Osteoblast (primary cell): ENCODE results near the gene SLC34A1. TPM values are rescaled to one million over a fixed set of nuclear protein-coding genes. Genes with fewer than 3 reads are reported as not detected.
"Not testable (repeated sequence)": the region's sequence is repeated elsewhere in the genome, so short reads cannot be mapped to it uniquely, and the experiment has no call there.

ENCODE experiments used
- DNase-seq: peaks from one replicate; pipeline ENCODE4 v3.0.0; 2011; ENCODE audit warnings: low spot score, mixed read lengths; ENCODE audit not compliant: insufficient read length; ENCODE audit errors: missing footprints
- H2AFZ ChIP-seq: 2 replicates; pipeline ENCODE4 v1.6.0; 2011; ENCODE audit warnings: mild to moderate bottlenecking, low read length
- H3K27ac ChIP-seq: 2 replicates; pipeline ENCODE4 v1.5.1; 2011; ENCODE audit warnings: mild to moderate bottlenecking, low read depth, low read length, moderate library complexity
- H3K27me3 ChIP-seq: 2 replicates; pipeline ENCODE4 v1.6.0; 2012; ENCODE audit warnings: mild to moderate bottlenecking, control low read depth, inconsistent platforms, low read length, moderate library complexity; ENCODE audit not compliant: insufficient read depth
- H3K36me3 ChIP-seq: 2 replicates; pipeline ENCODE4 v1.5.1; 2011; ENCODE audit warnings: mild to moderate bottlenecking, low read length, control low read depth, moderate library complexity; ENCODE audit not compliant: insufficient read depth
- H3K4me1 ChIP-seq: 2 replicates; pipeline ENCODE4 v1.5.1; 2011; ENCODE audit warnings: mild to moderate bottlenecking, low read length, control low read depth, moderate library complexity; ENCODE audit not compliant: insufficient read depth
- H3K4me2 ChIP-seq: 2 replicates; pipeline ENCODE4 v1.6.0; 2011; ENCODE audit warnings: mild to moderate bottlenecking, low read length; ENCODE audit not compliant: insufficient read depth
- H3K4me3 ChIP-seq: fragments of 200-600 bp; sonication (generic); 3 replicates; pipeline ENCODE4 v1.5.1; 2012; ENCODE audit warnings: mild to moderate bottlenecking, low read length, inconsistent platforms; ENCODE audit not compliant: insufficient read depth
- H3K79me2 ChIP-seq: 2 replicates; pipeline ENCODE4 v1.6.0; 2012; ENCODE audit warnings: mild to moderate bottlenecking, low read length, control low read depth, inconsistent platforms; ENCODE audit not compliant: insufficient read depth
- H3K9me3 ChIP-seq: 2 replicates; pipeline ENCODE4 v1.5.1; 2011; ENCODE audit warnings: low read depth, low read length, control low read depth
- H4K20me1 ChIP-seq: 2 replicates; pipeline ENCODE4 v1.6.0; 2012; ENCODE audit warnings: mild to moderate bottlenecking, low read length, control low read depth; ENCODE audit not compliant: insufficient read depth
- total RNA-seq: library from RNA; depleted of rRNA; stranded (reverse); fragments of >200 nt; gene quantifications from 2 replicates; pipeline ENCODE4 v1.2.3, GENCODE V29; 2012
- TF ChIP-seq, protein P1 (sequence below): IDR thresholded peaks from 2 replicates; pipeline ENCODE4 v1.5.1; 2011; ENCODE audit warnings: mild to moderate bottlenecking, low read depth, low read length, moderate library complexity; ENCODE audit errors: extremely low read depth

SLC34A1 gene
- total RNA-seq, 1 donor, result not detected

- DNase-seq, result peak; percentile 46
- no peak overlapping the region for H3K4me3 ChIP-seq
- TF ChIP-seq, protein P1, sequence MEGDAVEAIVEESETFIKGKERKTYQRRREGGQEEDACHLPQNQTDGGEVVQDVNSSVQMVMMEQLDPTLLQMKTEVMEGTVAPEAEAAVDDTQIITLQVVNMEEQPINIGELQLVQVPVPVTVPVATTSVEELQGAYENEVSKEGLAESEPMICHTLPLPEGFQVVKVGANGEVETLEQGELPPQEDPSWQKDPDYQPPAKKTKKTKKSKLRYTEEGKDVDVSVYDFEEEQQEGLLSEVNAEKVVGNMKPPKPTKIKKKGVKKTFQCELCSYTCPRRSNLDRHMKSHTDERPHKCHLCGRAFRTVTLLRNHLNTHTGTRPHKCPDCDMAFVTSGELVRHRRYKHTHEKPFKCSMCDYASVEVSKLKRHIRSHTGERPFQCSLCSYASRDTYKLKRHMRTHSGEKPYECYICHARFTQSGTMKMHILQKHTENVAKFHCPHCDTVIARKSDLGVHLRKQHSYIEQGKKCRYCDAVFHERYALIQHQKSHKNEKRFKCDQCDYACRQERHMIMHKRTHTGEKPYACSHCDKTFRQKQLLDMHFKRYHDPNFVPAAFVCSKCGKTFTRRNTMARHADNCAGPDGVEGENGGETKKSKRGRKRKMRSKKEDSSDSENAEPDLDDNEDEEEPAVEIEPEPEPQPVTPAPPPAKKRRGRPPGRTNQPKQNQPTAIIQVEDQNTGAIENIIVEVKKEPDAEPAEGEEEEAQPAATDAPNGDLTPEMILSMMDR, result no peak
Observed at GRCh38 chr5:177419046-177419445, 34.8 kb downstream of the SLC34A1 start.

GRCh38 chr5:177420472-177420871, 36.2 kb downstream of the SLC34A1 start:
- not testable (repeated sequence) for H4K20me1 ChIP-seq, H3K4me2 ChIP-seq, H2AFZ ChIP-seq

More at GRCh38 chr5:177419046-177419445, 34.8 kb downstream of the SLC34A1 start:
- H3K4me2 ChIP-seq, result no peak overlapping the region
- H2AFZ ChIP-seq, result no peak overlapping the region
- H3K27ac ChIP-seq, result no peak overlapping the region
- H4K20me1 ChIP-seq, result no peaks in the 10 kb centered on the region
- H3K9me3 ChIP-seq, result no peaks in the 10 kb centered on the region
- H3K4me1 ChIP-seq, result no peaks in the 10 kb centered on the region
- H3K79me2 ChIP-seq, result no peaks in the 10 kb centered on the region
- H3K36me3 ChIP-seq, result no peaks in the 10 kb centered on the region
- peaks cover 10% of the 10 kb centered on the region for H3K27me3 ChIP-seq

DNA sequence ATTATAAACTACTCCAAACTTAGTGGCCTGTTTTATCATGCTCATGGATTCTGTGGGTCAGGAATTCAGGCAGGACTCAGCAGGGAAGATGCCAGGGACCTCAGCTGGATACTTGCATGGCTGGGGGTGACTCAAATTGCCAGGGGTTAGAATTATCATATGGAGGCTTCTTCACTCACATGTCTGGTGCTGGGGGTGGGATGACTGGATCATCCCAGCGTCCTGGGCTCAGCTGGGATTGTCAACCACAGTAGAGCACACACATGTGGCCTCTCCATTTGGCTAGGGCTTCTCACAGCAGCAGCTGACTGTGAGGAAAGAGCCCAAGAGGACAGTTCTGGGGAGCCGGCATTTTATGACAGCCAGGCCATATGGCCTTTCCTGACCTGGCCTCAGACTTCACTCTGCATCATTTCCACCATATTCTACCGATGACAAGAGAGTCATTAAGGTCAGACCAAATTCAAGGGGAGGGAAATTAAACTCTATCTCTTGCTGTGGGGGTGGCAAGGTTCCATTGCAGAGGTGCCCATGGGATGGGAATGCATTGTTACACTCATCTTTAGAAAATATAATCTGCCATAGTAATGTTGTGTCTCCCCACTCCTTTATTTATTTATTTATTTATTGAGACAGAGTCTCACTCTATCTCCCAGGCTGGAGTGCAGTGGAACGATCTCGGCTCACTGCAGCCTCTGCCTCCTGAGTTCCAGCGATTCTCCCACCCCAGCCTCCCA, 37.0 kb downstream of the SLC34A1 start:
- Histone ChIP-seq H2AFZ (no peak overlapping the region), H4K20me1 (no peaks in the 10 kb centered on the region), H3K27me3 (no peaks in the 10 kb centered on the region), H3K9me3 (no peaks in the 10 kb centered on the region), H3K79me2 (no peaks in the 10 kb centered on the region), H3K4me2 (no peak overlapping the region), H3K27ac (no peak overlapping the region), H3K36me3 (no peaks in the 10 kb centered on the region), H3K4me1 (peaks cover 7% of the 10 kb centered on the region), H3K4me3 (no peak overlapping the region)
- TF ChIP-seq, protein P1, result no peak
- peak; percentile 44 for DNase-seq

More at GRCh38 chr5:177420472-177420871, 36.2 kb downstream of the SLC34A1 start:
- not testable (repeated sequence) for H3K4me3 ChIP-seq, H3K27me3 ChIP-seq, H3K79me2 ChIP-seq, H3K9me3 ChIP-seq, H3K4me1 ChIP-seq, H3K27ac ChIP-seq, H3K36me3 ChIP-seq
- peak; percentile 21 for DNase-seq

DNA sequence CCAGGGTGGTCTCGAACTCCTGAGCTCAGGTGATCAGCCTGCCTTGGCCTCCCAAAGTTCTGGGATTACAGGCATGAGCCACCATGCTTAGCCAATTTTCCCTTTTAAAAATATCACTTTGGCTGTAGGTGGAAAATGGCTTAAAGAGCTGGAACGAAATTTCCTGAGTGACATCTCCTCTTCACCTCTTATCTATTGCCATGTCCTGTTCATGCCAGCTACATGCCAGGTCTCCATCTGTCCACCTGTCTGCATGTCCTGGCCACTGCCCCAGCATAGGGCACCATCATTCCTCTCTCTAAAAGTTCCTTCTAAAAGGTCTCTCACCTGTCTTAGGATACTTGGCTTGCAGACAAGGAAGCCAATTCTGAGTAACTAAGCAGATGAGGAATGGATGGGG, 39.4 kb downstream of the SLC34A1 start:
- H3K79me2 ChIP-seq, result peaks cover 19% of the 10 kb centered on the region
- DNase-seq, result no peak
- H2AFZ ChIP-seq, result no peak overlapping the region
- no peak overlapping the region for H3K27ac ChIP-seq
- H3K4me3 ChIP-seq, result no peak overlapping the region
- H4K20me1 ChIP-seq, result peaks cover 7% of the 10 kb centered on the region
- no peaks in the 10 kb centered on the region for H3K9me3 ChIP-seq
- no peaks in the 10 kb centered on the region for H3K36me3 ChIP-seq
- H3K4me2 ChIP-seq, result no peak overlapping the region
- H3K4me1 ChIP-seq, result peaks cover 20% of the 10 kb centered on the region
- H3K27me3 ChIP-seq, result no peaks in the 10 kb centered on the region
- TF ChIP-seq, protein P1, result no peak
